GM21515 (cell line): ENCODE measurements around the gene FZD1.

Source experiments
- ATAC-seq: cut with Tn5 transposase; IDR thresholded peaks from one replicate; pipeline ENCODE4 v1.9.1; 2021; ENCODE audit not compliant: unreplicated experiment

The FZD1 gene

GRCh38 chr7:91264046-91264923 lies at the start of gene FZD1:
Gene FZD1, plus strand, starts transcription at chr7:91264433. Its CDS starts 448 bp downstream, at chr7:91264881.
- ATAC-seq, result peak; percentile 92

- ATAC-seq, result no peak
Measured at GRCh38 chr7:91226411-91226810, 37.8 kb upstream of the FZD1 start.

- ATAC-seq, result no peak
Measured at GRCh38 chr7:91228327-91228726, 35.9 kb upstream of the FZD1 start.

- ATAC-seq, result no peak
Measured at GRCh38 chr7:91228927-91229558, 35.2 kb upstream of the FZD1 start.

- ATAC-seq, result no peak
Measured at GRCh38 chr7:91230100-91230499, 34.1 kb upstream of the FZD1 start.

- ATAC-seq, result no peak
Measured at GRCh38 chr7:91230503-91230902, 33.7 kb upstream of the FZD1 start.

- ATAC-seq, result no peak
Measured at GRCh38 chr7:91233212-91233611, 31.0 kb upstream of the FZD1 start.

GRCh38 chr7:91235211-91235832 lies 28.9 kb upstream of the FZD1 start:
- ATAC-seq, result no peak

- ATAC-seq, result no peak
Measured at GRCh38 chr7:91239171-91239604, 25.0 kb upstream of the FZD1 start.

GRCh38 chr7:91239772-91240171 lies 24.5 kb upstream of the FZD1 start:
- no peak for ATAC-seq

GRCh38 chr7:91240376-91240941 lies 23.8 kb upstream of the FZD1 start:
- ATAC-seq, result no peak

- no peak for ATAC-seq
Measured at GRCh38 chr7:91242097-91242844, 22.0 kb upstream of the FZD1 start.

- no peak for ATAC-seq
Measured at GRCh38 chr7:91243591-91244301, 20.5 kb upstream of the FZD1 start.

- ATAC-seq, result no peak
Measured at GRCh38 chr7:91247500-91247899, 16.7 kb upstream of the FZD1 start.

- ATAC-seq, result no peak
Measured at GRCh38 chr7:91248996-91249395, 15.2 kb upstream of the FZD1 start.

GRCh38 chr7:91249506-91250233 lies 14.6 kb upstream of the FZD1 start:
- no peak for ATAC-seq

GRCh38 chr7:91250706-91251105 lies 13.5 kb upstream of the FZD1 start:
- no peak for ATAC-seq

GRCh38 chr7:91251877-91252276 lies 12.4 kb upstream of the FZD1 start:
- ATAC-seq, result no peak

GRCh38 chr7:91263384-91264045 lies 718 bp upstream of the FZD1 start:
- no peak for ATAC-seq
